Measurements from ENCODE around the gene SLC35A1.

GRCh38 chr6:87426789-87427188, 46.0 kb upstream of the SLC35A1 start:
- TF ChIP-seq ZNF777 (tag by site-specific recombination; IDR thresholded peaks at IDR 0.05; ENCODE audit: borderline replicate concordance) (no peak), KLF8 (tag by site-specific recombination; IDR thresholded peaks at IDR 0.05) (no peak), ZNF704 (tag by site-specific recombination; IDR thresholded peaks at IDR 0.05) (no peak), ATF2 (tag by site-specific recombination; IDR thresholded peaks at IDR 0.05; ENCODE audit: low read depth) (no peak), ZFP41 (tag by site-specific recombination; IDR thresholded peaks at IDR 0.05; ENCODE audit: borderline replicate concordance) (no peak), ZNF175 (tag by site-specific recombination; IDR thresholded peaks at IDR 0.05) (no peak), ZNF629 (tag by site-specific recombination; IDR thresholded peaks at IDR 0.05) (no peak)
- TF ChIP-seq, protein P1, sequence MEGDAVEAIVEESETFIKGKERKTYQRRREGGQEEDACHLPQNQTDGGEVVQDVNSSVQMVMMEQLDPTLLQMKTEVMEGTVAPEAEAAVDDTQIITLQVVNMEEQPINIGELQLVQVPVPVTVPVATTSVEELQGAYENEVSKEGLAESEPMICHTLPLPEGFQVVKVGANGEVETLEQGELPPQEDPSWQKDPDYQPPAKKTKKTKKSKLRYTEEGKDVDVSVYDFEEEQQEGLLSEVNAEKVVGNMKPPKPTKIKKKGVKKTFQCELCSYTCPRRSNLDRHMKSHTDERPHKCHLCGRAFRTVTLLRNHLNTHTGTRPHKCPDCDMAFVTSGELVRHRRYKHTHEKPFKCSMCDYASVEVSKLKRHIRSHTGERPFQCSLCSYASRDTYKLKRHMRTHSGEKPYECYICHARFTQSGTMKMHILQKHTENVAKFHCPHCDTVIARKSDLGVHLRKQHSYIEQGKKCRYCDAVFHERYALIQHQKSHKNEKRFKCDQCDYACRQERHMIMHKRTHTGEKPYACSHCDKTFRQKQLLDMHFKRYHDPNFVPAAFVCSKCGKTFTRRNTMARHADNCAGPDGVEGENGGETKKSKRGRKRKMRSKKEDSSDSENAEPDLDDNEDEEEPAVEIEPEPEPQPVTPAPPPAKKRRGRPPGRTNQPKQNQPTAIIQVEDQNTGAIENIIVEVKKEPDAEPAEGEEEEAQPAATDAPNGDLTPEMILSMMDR (tag by site-specific recombination; IDR thresholded peaks at IDR 0.05) = no peak
